Brain microvascular endothelial cell (primary cell): Measurements from ENCODE around the gene C10orf53.

Source experiments
- DNase-seq: peaks from one replicate; pipeline ENCODE4 v3.0.0-alpha.2; 2020
- H3K27ac ChIP-seq: fragments of 250-450 bp; sonication (Bioruptor Pico); 2 replicates; pipeline ENCODE4 v1.5.1; 2020; ENCODE audit warnings: mild to moderate bottlenecking, moderate library complexity
- H3K27me3 ChIP-seq: fragments of 250-450 bp; sonication (Bioruptor Pico); replicated peaks from 2 replicates; pipeline ENCODE4 v1.5.1; 2020; ENCODE audit warnings: mild to moderate bottlenecking
- H3K36me3 ChIP-seq: fragments of 250-450 bp; sonication (Bioruptor Pico); replicated peaks from 2 replicates; pipeline ENCODE4 v1.5.1; 2020; ENCODE audit warnings: mild to moderate bottlenecking
- H3K4me3 ChIP-seq: 2 replicates; pipeline ENCODE4 v1.5.1; 2011; ENCODE audit warnings: low read depth, mild to moderate bottlenecking, control low read depth, low read length, moderate library complexity
- in situ Hi-C: cut with HindIII; loops from 2 replicates; pipeline ENCODE4 v1.10.0; 2017; ENCODE audit warnings: low sequenced_read_pairs, low pct_ligation_motif_present
- TF ChIP-seq, protein P1 (sequence below): IDR thresholded peaks from 2 replicates; pipeline ENCODE4 v1.5.1; 2011; ENCODE audit warnings: low read depth, mild to moderate bottlenecking, moderate library complexity, low read length, control low read depth, inconsistent platforms; ENCODE audit errors: missing control alignments

C10orf53 gene

DNA sequence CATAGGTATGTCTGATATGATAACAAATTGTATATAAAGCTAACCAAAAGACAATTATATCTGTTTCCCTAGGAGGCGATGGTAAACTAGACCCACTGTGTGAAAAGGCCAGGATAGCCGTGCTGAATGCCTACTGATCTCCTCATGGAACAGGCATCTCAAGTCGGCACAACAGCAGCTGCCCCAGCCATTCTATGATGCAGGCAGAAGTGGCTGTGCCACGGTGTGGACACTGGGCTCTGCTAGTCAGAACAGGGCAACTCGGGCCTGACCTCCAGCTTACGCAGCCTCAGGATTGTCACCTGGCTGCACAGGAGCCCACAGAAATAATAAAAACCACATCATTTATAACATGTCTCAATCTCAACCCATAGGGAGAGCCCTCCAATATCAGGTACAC lies 15.0 kb downstream of the C10orf53 start:
- Histone ChIP-seq H3K4me3 (no peak overlapping the region), H3K27ac (no peak overlapping the region), H3K27me3 (peaks cover 32% of the 10 kb centered on the region), H3K36me3 (no peaks in the 10 kb centered on the region)
- TF ChIP-seq, protein P1, sequence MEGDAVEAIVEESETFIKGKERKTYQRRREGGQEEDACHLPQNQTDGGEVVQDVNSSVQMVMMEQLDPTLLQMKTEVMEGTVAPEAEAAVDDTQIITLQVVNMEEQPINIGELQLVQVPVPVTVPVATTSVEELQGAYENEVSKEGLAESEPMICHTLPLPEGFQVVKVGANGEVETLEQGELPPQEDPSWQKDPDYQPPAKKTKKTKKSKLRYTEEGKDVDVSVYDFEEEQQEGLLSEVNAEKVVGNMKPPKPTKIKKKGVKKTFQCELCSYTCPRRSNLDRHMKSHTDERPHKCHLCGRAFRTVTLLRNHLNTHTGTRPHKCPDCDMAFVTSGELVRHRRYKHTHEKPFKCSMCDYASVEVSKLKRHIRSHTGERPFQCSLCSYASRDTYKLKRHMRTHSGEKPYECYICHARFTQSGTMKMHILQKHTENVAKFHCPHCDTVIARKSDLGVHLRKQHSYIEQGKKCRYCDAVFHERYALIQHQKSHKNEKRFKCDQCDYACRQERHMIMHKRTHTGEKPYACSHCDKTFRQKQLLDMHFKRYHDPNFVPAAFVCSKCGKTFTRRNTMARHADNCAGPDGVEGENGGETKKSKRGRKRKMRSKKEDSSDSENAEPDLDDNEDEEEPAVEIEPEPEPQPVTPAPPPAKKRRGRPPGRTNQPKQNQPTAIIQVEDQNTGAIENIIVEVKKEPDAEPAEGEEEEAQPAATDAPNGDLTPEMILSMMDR, result no peak
- in situ Hi-C loops, result no loop called here
- DNase-seq, result no peak

DNA sequence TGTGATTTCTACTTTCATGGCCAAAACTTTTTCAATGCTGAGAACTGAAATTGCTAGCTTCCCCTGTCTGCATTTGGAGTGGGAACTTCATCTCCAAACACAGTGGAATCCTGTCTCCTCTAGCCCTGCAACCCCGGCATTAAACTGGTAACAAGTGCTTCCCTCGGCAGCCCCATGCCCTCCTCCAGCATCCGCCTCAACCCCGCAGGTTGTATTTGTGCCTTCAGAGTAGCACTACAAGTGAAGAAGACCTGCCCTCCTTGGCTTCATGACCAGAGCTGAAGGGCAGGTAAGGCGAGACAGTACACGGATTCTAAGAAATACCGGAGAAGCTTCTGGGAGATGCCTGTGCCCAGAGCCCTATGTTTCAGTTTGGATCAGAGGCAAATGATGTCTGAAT lies 16.9 kb downstream of the C10orf53 start:
- in situ Hi-C loops, result no loop called here
- Histone ChIP-seq H3K36me3 (no peaks in the 10 kb centered on the region), H3K4me3 (no peak overlapping the region), H3K27ac (no peak overlapping the region), H3K27me3 (peaks cover 16% of the 10 kb centered on the region)
- DNase-seq, result no peak
- TF ChIP-seq, protein P1, result no peak

DNA sequence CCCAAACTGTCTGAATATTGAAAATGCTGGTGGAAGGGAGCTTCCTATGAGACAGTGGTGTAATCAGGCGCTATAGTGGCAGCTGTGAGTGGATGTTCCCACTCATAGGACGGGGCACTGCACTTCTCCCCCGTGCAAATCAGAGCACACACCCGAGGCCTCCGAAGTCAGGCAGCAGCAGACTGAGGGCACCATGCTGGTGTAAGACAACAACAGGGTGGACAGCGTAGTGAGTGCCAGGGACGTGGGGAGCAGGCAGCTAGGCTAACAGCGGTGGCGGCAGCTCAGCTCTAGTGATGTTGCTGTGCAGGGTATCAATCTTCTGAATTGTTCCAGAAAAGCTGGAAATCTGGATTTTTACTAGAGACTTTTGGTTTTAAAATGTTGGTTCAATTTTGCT lies 19.2 kb downstream of the C10orf53 start:
- DNase-seq, result no peak
- peaks cover 2% of the 10 kb centered on the region for H3K27me3 ChIP-seq
- no peak overlapping the region for H3K4me3 ChIP-seq
- TF ChIP-seq, protein P1, result no peak
- in situ Hi-C loops, result no loop called here
- H3K36me3 ChIP-seq, result no peaks in the 10 kb centered on the region
- no peak overlapping the region for H3K27ac ChIP-seq

DNA sequence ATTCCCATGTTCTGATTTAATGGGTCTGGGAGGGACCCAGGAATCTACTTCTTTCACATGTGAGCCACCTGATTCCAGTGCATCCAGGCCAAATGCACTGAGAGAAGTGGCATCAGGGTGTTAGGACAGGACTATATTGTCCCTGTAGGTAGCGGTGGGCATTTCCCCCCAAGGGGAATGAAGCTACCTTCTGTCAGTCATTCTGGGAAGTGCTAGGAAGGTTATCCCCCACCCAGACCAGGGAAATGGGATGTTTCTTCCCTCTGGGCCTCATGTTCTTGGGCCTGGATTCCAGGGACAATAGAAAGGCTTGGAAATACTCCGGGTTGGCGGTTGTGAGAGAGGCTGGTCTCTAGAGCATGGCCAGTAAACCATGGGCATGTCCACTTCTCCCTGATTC lies 20.8 kb downstream of the C10orf53 start:
- no peak overlapping the region for H3K4me3 ChIP-seq
- TF ChIP-seq, protein P1, result no peak
- peaks cover 2% of the 10 kb centered on the region for H3K27me3 ChIP-seq
- H3K36me3 ChIP-seq, result no peaks in the 10 kb centered on the region
- no peak for DNase-seq
- in situ Hi-C loops, result no loop called here
- H3K27ac ChIP-seq, result no peak overlapping the region

DNA sequence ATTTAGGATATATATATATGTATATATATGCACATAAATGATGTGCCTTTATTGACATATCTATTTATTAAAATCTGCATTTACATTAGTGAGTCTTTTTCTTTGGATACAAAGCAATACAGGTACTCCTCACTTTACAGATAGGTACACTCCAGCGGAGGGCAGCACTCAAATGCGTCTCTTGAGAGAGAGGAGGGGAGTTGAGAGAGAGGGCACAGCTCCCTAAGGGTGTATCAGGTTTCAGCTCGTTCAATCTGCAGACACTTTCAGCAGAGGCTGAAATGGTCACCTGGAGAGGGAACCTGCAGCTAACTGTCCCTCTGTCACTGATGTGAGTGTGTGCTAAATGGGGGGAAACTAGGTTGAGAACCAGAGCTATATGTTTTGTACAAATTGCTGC lies 21.5 kb downstream of the C10orf53 start:
- H3K27ac ChIP-seq, result no peak overlapping the region
- TF ChIP-seq, protein P1, result no peak
- H3K36me3 ChIP-seq, result no peaks in the 10 kb centered on the region
- H3K4me3 ChIP-seq, result no peak overlapping the region
- H3K27me3 ChIP-seq, result no peaks in the 10 kb centered on the region
- in situ Hi-C loops, result no loop called here
- no peak for DNase-seq

DNA sequence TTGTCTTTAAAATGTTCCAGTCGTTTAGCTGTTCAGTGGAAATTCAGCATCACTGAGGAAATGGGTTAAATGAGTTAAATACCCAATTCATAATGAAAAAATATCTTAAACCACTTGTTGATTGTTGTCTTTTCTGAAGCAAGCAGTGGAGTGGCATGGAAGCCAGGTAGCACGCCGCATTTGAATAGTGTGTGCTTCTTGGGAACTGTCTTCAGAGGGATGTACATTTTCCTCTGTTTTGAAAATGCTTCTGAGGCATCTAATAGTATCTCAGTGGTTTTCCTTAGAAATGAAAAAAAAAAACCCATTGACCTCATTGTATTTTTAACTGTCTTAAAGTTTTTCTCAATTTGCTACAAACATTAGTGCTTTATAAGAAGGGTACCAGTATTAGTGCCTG lies 28.1 kb downstream of the C10orf53 start:
- Histone ChIP-seq H3K27me3 (no peaks in the 10 kb centered on the region), H3K36me3 (no peaks in the 10 kb centered on the region), H3K4me3 (no peak overlapping the region), H3K27ac (no peak overlapping the region)
- TF ChIP-seq, protein P1, result no peak
- in situ Hi-C loops, result no loop called here
- no peak for DNase-seq
